ENCODE data around the gene TM7SF2. TPM values are rescaled to one million over a fixed set of nuclear protein-coding genes. Genes with fewer than 3 reads are reported as not detected.

TM7SF2 gene
- total RNA-seq, 2 donors from 2014 or later, result 97.9 to 108 TPM

DNA sequence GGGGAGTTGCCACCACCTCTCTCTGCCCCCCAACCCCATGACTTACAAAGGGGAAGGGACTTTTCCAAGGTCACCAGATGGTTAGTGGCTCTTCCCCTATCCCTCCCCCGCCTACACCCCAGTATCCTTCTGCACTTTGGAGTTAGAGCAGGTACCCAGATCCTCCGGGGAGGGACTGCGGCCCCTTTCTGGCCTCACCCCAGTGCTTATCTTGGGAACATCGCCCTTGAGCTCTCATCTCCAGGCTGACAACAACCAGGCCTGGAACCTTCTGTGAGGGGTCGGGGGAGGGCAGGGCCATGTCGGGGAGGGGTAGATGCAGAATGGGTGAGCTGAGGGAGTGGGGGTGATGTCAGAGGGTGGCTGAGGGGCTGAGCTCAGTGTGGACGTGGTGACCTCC, 45.8 kb upstream of the TM7SF2 start:
- Mint-ChIP-seq H3K36me3 (ENCODE audit: low read depth) (no peaks in the 10 kb centered on the region), H3K27ac (no peak overlapping the region), H3K9me3 (no peaks in the 10 kb centered on the region), H3K4me1 (peaks cover 1% of the 10 kb centered on the region), H3K27me3 (ENCODE audit: insufficient read depth) (no peaks in the 10 kb centered on the region), H3K4me3 (no peak overlapping the region)
- H3K9ac ChIP-seq (ENCODE audit: extremely low read depth, low read length, poor library complexity, severe bottlenecking), result no peak overlapping the region
- no peak overlapping the region for H3K27ac ChIP-seq (ENCODE audit: low read depth, low read length)
- 93 to 97% methylated on average over 5 to 7 of the region's 7 CpGs for WGBS, 2 experiments (ENCODE audit: insufficient coverage in 1 of 2, insufficient read length in 1 of 2)
- peaks cover 4% of the 10 kb centered on the region for H3K4me1 ChIP-seq (ENCODE audit: control insufficient read depth, insufficient read depth, low read length)
- H3K27me3 ChIP-seq (ENCODE audit: control insufficient read depth, insufficient read depth, low read length, poor library complexity, severe bottlenecking), result no peaks in the 10 kb centered on the region
- no peak overlapping the region for H3K4me3 ChIP-seq (ENCODE audit: low read length)
- no peaks in the 10 kb centered on the region for H3K36me3 ChIP-seq (ENCODE audit: control insufficient read depth, insufficient read depth, low read length)
- DNase-seq, result no peak
- no peaks in the 10 kb centered on the region for H3K9me3 ChIP-seq (ENCODE audit: control insufficient read depth, low read length)
- TF ChIP-seq CTCF (conservative IDR thresholded peaks at IDR 0.05), result no peak

- Histone ChIP-seq H3K9ac (ENCODE audit: extremely low read depth, low read length, poor library complexity, severe bottlenecking) (no peak overlapping the region), H3K36me3 (ENCODE audit: control insufficient read depth, insufficient read depth, low read length) (no peaks in the 10 kb centered on the region), H3K27ac (ENCODE audit: low read depth, low read length) (no peak overlapping the region), H3K4me1 (ENCODE audit: control insufficient read depth, insufficient read depth, low read length) (peaks cover 4% of the 10 kb centered on the region), H3K4me3 (ENCODE audit: low read length) (no peak overlapping the region), H3K9me3 (ENCODE audit: control insufficient read depth, low read length) (no peaks in the 10 kb centered on the region), H3K27me3 (ENCODE audit: control insufficient read depth, insufficient read depth, low read length, poor library complexity, severe bottlenecking) (no peaks in the 10 kb centered on the region)
- Mint-ChIP-seq H3K9me3 (no peaks in the 10 kb centered on the region), H3K36me3 (ENCODE audit: low read depth) (no peaks in the 10 kb centered on the region), H3K4me1 (peaks cover 1% of the 10 kb centered on the region), H3K27me3 (ENCODE audit: insufficient read depth) (no peaks in the 10 kb centered on the region), H3K4me3 (no peak overlapping the region), H3K27ac (no peak overlapping the region)
- 87 to 89% methylated on average over 3 to 11 of the region's 11 CpGs for WGBS, 2 experiments (ENCODE audit: insufficient coverage in 1 of 2, insufficient read length in 1 of 2)
- no peak for TF ChIP-seq CTCF (conservative IDR thresholded peaks at IDR 0.05)
- no peak for DNase-seq
Observed at GRCh38 chr11:65066315-65066714, 45.4 kb upstream of the TM7SF2 start.

- Mint-ChIP-seq H3K4me3 (no peak overlapping the region), H3K4me1 (peaks cover 1% of the 10 kb centered on the region), H3K9me3 (no peaks in the 10 kb centered on the region), H3K36me3 (ENCODE audit: low read depth) (no peaks in the 10 kb centered on the region), H3K27ac (no peak overlapping the region), H3K27me3 (ENCODE audit: insufficient read depth) (no peaks in the 10 kb centered on the region)
- H3K36me3 ChIP-seq (ENCODE audit: control insufficient read depth, insufficient read depth, low read length), result no peaks in the 10 kb centered on the region
- H3K9ac ChIP-seq (ENCODE audit: extremely low read depth, low read length, poor library complexity, severe bottlenecking), result no peak overlapping the region
- TF ChIP-seq CTCF (conservative IDR thresholded peaks at IDR 0.05), result no peak
- no peak overlapping the region for H3K27ac ChIP-seq (ENCODE audit: low read depth, low read length)
- DNase-seq, result peak; percentile 64
- no peak overlapping the region for H3K4me3 ChIP-seq (ENCODE audit: low read length)
- peaks cover 4% of the 10 kb centered on the region for H3K4me1 ChIP-seq (ENCODE audit: control insufficient read depth, insufficient read depth, low read length)
- WGBS, 2 experiments (ENCODE audit: insufficient coverage in 1 of 2, insufficient read length in 1 of 2), result 76% methylated on average over 4 of the region's 4 CpGs; no CpG with 5 or more reads in 1 of the 2 experiments
- no peaks in the 10 kb centered on the region for H3K9me3 ChIP-seq (ENCODE audit: control insufficient read depth, low read length)
- no peaks in the 10 kb centered on the region for H3K27me3 ChIP-seq (ENCODE audit: control insufficient read depth, insufficient read depth, low read length, poor library complexity, severe bottlenecking)
Observed at GRCh38 chr11:65066805-65067291, 44.8 kb upstream of the TM7SF2 start.
